HepG2 (cell line): ENCODE results near the gene OR2M7. TPM values are rescaled to one million over a fixed set of nuclear protein-coding genes. Genes with fewer than 3 reads are reported as not detected.

ENCODE experiments used
- ATAC-seq: fragments of 200-7000 bp; cut with Tn5 transposase; 3 replicates; pipeline ENCODE4 v1.9.1; 2020; ENCODE audit warnings: mild to moderate bottlenecking, moderate library complexity
- BruUV-seq: library from RNA; stranded (reverse); fragments of 400-500 nt; replicated peaks from 2 replicates; lab custom pipeline; 2021; lab: Mats Ljungman, UMichigan
- CTCF ChIA-PET: fragments of 300-600 bp; formaldehyde crosslinking; extraction: SDS; loops from one replicate; lab custom pipeline; 2021; ENCODE audit warnings: low total read pairs, inconsistent platforms, low intra/inter-chr PET ratio; lab: Yijun Ruan, JAX
- POLR2A ChIA-PET: fragments of 350-600 bp; sonication (Branson Sonifier 250); formaldehyde crosslinking; loops from one replicate; lab custom pipeline; 2020; ENCODE audit warnings: antibody characterized with exemption, inconsistent platforms; lab: Yijun Ruan, JAX
- DNase-seq: peaks from one replicate; pipeline ENCODE4 v3.0.0-alpha.2; 2015; ENCODE audit warnings: low spot score
- FAIRE-seq: peaks from 3 replicates; lab custom pipeline; 2011; peaks lifted over from hg19 to GRCh38; lab: Jason Lieb, UNC
- H2AFZ ChIP-seq: one replicate; pipeline ENCODE4 v1.6.1; 2011; ENCODE audit warnings: low read length, inconsistent platforms
- H3K27ac ChIP-seq: fragments of 300-600 bp; 3 replicates; pipeline ENCODE4 v1.8.0; 2011; ENCODE audit warnings: mixed run types, mild to moderate bottlenecking, mixed read lengths, low read length, inconsistent platforms; ENCODE audit not compliant: insufficient read depth; ENCODE audit errors: extremely low read length
- H3K27me3 ChIP-seq, 2 experiments: fragments of 200-600 bp in 1 of 2; 2 replicates in 1 of 2; 3 replicates in 1 of 2; pipeline versions ENCODE4 v1.6.0 to v1.8.0; 2011; ENCODE audit warnings: low read length in 2 of 2, mild to moderate bottlenecking in 2 of 2, moderate library complexity in 2 of 2, inconsistent platforms in 1 of 2; ENCODE audit not compliant: insufficient read depth in 2 of 2, control insufficient read depth in 1 of 2
- H3K36me3 ChIP-seq, 2 experiments: fragments of 200-600 bp in 1 of 2; replicated peaks in 1 of 2; 2 replicates in 1 of 2; 3 replicates in 1 of 2; pipeline versions ENCODE4 v1.5.1 to v1.8.0; 2011; ENCODE audit warnings: low read length in 2 of 2, inconsistent platforms in 1 of 2; ENCODE audit not compliant: insufficient read depth in 2 of 2, control insufficient read depth in 1 of 2
- H3K4me1 ChIP-seq: 2 replicates; pipeline ENCODE4 v1.5.1; 2012; ENCODE audit warnings: low read length, inconsistent platforms; ENCODE audit not compliant: insufficient read depth
- H3K4me2 ChIP-seq: 2 replicates; pipeline ENCODE4 v1.6.0; 2011; ENCODE audit warnings: low read depth, low read length, inconsistent platforms
- H3K4me3 ChIP-seq, 3 experiments: fragments of 200-600 bp in 1 of 3; sonication (generic), shearing (Covaris generic) in 1 of 3; replicated peaks in 1 of 3; 2 replicates each; pipeline ENCODE4 v1.5.1; 2011 to 2016; ENCODE audit warnings: low read length in 3 of 3, inconsistent platforms in 2 of 3, low read depth in 2 of 3, mild to moderate bottlenecking in 2 of 3, control low read depth in 1 of 3, mixed read lengths in 1 of 3; ENCODE audit not compliant: insufficient read depth in 1 of 3
- H3K79me2 ChIP-seq: one replicate; pipeline ENCODE4 v1.6.1; 2011; ENCODE audit warnings: low read length, inconsistent platforms; ENCODE audit not compliant: insufficient read depth
- H3K9ac ChIP-seq: 2 replicates; pipeline ENCODE4 v1.6.0; 2011; ENCODE audit warnings: mild to moderate bottlenecking, low read depth, low read length, inconsistent platforms; ENCODE audit not compliant: insufficient read depth
- H3K9me3 ChIP-seq: 2 replicates; pipeline ENCODE4 v1.5.1; 2012; ENCODE audit warnings: mild to moderate bottlenecking, low read length
- H4K20me1 ChIP-seq: 2 replicates; pipeline ENCODE4 v1.6.0; 2011; ENCODE audit warnings: inconsistent platforms, mild to moderate bottlenecking, low read length, moderate library complexity; ENCODE audit not compliant: insufficient read depth
- NFKBIZ ChIP-seq: IDR thresholded peaks from 2 replicates; pipeline ENCODE4 v1.6.1; 2018; ENCODE audit warnings: missing genetic modification reagents, missing compliant biosample characterization
- SALL2 ChIP-seq: sonication (generic); formaldehyde crosslinking; IDR thresholded peaks from 2 replicates; pipeline ENCODE4 v1.8.1; 2023; ENCODE audit warnings: mild to moderate bottlenecking, missing genetic modification reagents, inconsistent platforms
- ZNF282 ChIP-seq: fragments of 450-650 bp; IDR thresholded peaks from 2 replicates; pipeline ENCODE4 v1.6.1; 2018; ENCODE audit not compliant: partially characterized antibody
- ZNF530 ChIP-seq: sonication (generic); formaldehyde crosslinking; IDR thresholded peaks from 2 replicates; pipeline ENCODE4 v1.5.0; 2020; ENCODE audit warnings: low read depth, mild to moderate bottlenecking, missing genetic modification reagents
- WGBS: methylation state at CpG from one replicate; pipeline ENCODE4 v1.1.6; 2017; ENCODE audit warnings: low lambda C conversion rate; 5-methylcytosine and 5-hydroxymethylcytosine counted together
- in situ Hi-C: cut with HindIII; loops from 2 replicates; pipeline ENCODE4 v1.10.0; 2017; ENCODE audit warnings: low pct_unique_long_range_greater_than_20kb; ENCODE audit not compliant: extremely low pct_ligation_motif_present
- intact Hi-C: fragments of 100-400 bp; cut with micrococcal nuclease; formaldehyde crosslinking; loops from one replicate; pipeline ENCODE4 v1.10.0; 2022; ENCODE audit not compliant: unreplicated experiment
- polyA plus RNA-seq, 8 experiments: library from polyadenylated mRNA; depleted of rRNA in 3 of 8; stranded (reverse) in 7 of 8; unstranded in 1 of 8; fragments of >200 nt; fragmentation: Illumina TruSeq in 4 of 8; extraction: Trizol in 4 of 8; gene quantifications; 2 replicates each; pipeline versions ENCODE4 v1.2.1 to v1.2.3, GENCODE V29; 2011 to 2016; ENCODE audit warnings: low read depth in 4 of 8, missing spikeins in 1 of 8, mixed read lengths in 1 of 8; ENCODE audit not compliant: insufficient read depth in 1 of 8
- total RNA-seq, 5 experiments: library from RNA; depleted of rRNA; stranded (reverse); fragments of >200 nt; fragmentation: Illumina TruSeq; extraction: Trizol; gene quantifications; 2 replicates each; pipeline ENCODE4 v1.2.3, GENCODE V29; 2016; ENCODE audit warnings: low read depth in 1 of 5

OR2M7 gene
- total and polyA plus RNA-seq, 2 of the 13 experiments (the other 11 are each of a cell fraction or from before 2014, with no cell fraction given): not detected

DNA sequence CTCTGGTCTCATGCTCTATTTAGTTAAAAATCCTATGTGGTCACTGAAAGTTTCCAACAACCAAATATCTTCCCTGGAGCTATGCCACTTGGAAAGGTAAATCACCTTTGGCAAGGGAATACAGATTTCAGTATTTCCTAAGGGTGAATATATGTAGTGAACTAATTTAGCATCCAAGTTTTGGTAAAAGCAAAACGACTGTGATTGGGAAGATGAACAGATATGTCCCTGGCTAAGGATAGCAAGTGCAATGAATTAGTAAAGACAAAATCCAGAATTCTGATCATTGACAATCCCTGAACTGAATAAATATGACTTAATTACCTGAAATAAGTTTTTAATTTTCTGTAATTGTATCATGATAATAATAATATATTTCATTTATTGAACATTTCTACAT lies 46.5 kb downstream of the OR2M7 start, which contains the start of gene OR2T33:
TSS of gene OR2T33 (minus strand) at position 101 of the 400 bp plus-strand sequence. CDS start 4,162 bp downstream, outside the sequence.
- H3K9ac ChIP-seq: no peak within 1 kb of the TSS
- H3K79me2 ChIP-seq: no peaks in the 10 kb centered on the region
- no peak within 1 kb of the TSS for H3K27ac ChIP-seq
- no peak within 1 kb of the TSS for H3K4me2 ChIP-seq
- FAIRE-seq: no peak
- H3K9me3 ChIP-seq: peaks cover 75% of the 10 kb centered on the region
- no peaks in the 10 kb centered on the region for H3K36me3 ChIP-seq
- 0% methylated on average over 1 of the region's 1 CpG for WGBS
- ChIA-PET CTCF (no interaction called here), POLR2A (no interaction called here)
- H3K4me3 ChIP-seq: no peak within 1 kb of the TSS
- no peak for DNase-seq
- in situ Hi-C loops: no loop called here
- BruUV-seq: no TSS peak
- TF ChIP-seq ZNF282: no peak
- no peak for TF ChIP-seq SALL2 (CRISPR knock-in tag)
- no peak for TF ChIP-seq NFKBIZ (CRISPR knock-in tag)
- TF ChIP-seq ZNF530 (CRISPR knock-in tag): no peak
- no peaks in the 10 kb centered on the region for H4K20me1 ChIP-seq
- no peak for ATAC-seq
- intact Hi-C loops: no loop called here
- no peaks in the 10 kb centered on the region for H3K4me1 ChIP-seq
- H3K27me3 ChIP-seq: no peaks in the 10 kb centered on the region; a peak in 1 of 5 replicates
- no peak within 1 kb of the TSS for H2AFZ ChIP-seq

Other genes starting within 250 kb of the OR2M7 start
- gene OR2L13, start 229.4 kb downstream of the OR2M7 start, total RNA-seq (2016; rRNA removed; fragmentation: Illumina TruSeq; extraction: Trizol): not detected in 2 replicates
- gene OR2L13, start 229.4 kb downstream of the OR2M7 start, polyA plus RNA-seq (2011; rRNA removed): not detected in 2 replicates
- gene OR2M5, start 179.4 kb downstream of the OR2M7 start, total RNA-seq (2016; rRNA removed; fragmentation: Illumina TruSeq; extraction: Trizol): not detected in 2 replicates
- gene OR2M5, start 179.4 kb downstream of the OR2M7 start, polyA plus RNA-seq (2011; rRNA removed): not detected in 2 replicates
- gene OR2M2, start 149.7 kb downstream of the OR2M7 start, total RNA-seq (2016; rRNA removed; fragmentation: Illumina TruSeq; extraction: Trizol): not detected in 2 replicates
- gene OR2M2, start 149.7 kb downstream of the OR2M7 start, polyA plus RNA-seq (2011; rRNA removed): not detected in 2 replicates
- gene OR2M3, start 127.3 kb downstream of the OR2M7 start, total RNA-seq (2016; rRNA removed; fragmentation: Illumina TruSeq; extraction: Trizol): not detected in 2 replicates
- not detected in 2 replicates for gene OR2M3, start 127.3 kb downstream of the OR2M7 start, polyA plus RNA-seq (2011; rRNA removed)
- not detected in 2 replicates for gene OR2M4, start 93.2 kb downstream of the OR2M7 start, total RNA-seq (2016; rRNA removed; fragmentation: Illumina TruSeq; extraction: Trizol)
- not detected in 2 replicates for gene OR2M4, start 93.2 kb downstream of the OR2M7 start, polyA plus RNA-seq (2011; rRNA removed)
- gene OR2T33, start 46.6 kb downstream of the OR2M7 start, total RNA-seq (2016; rRNA removed; fragmentation: Illumina TruSeq; extraction: Trizol): not detected in 2 replicates
- gene OR2T33, start 46.6 kb downstream of the OR2M7 start, polyA plus RNA-seq (2011; rRNA removed): not detected in 2 replicates
- gene OR2T12, start 21.1 kb downstream of the OR2M7 start, total RNA-seq (2016; rRNA removed; fragmentation: Illumina TruSeq; extraction: Trizol): not detected in 2 replicates
- not detected in 2 replicates for gene OR2T12, start 21.1 kb downstream of the OR2M7 start, polyA plus RNA-seq (2011; rRNA removed)
- gene OR14C36, start 24.2 kb upstream of the OR2M7 start, total RNA-seq (2016; rRNA removed; fragmentation: Illumina TruSeq; extraction: Trizol): not detected in 2 replicates
- gene OR14C36, start 24.2 kb upstream of the OR2M7 start, polyA plus RNA-seq (2011; rRNA removed): not detected in 2 replicates
- not detected in 2 replicates for gene OR2T4, start 37.1 kb upstream of the OR2M7 start, total RNA-seq (2016; rRNA removed; fragmentation: Illumina TruSeq; extraction: Trizol)
- gene OR2T4, start 37.1 kb upstream of the OR2M7 start, polyA plus RNA-seq (2011; rRNA removed): not detected in 2 replicates
- not detected in 2 replicates for gene OR2T6, start 51.2 kb upstream of the OR2M7 start, total RNA-seq (2016; rRNA removed; fragmentation: Illumina TruSeq; extraction: Trizol)
- not detected in 2 replicates for gene OR2T6, start 51.2 kb upstream of the OR2M7 start, polyA plus RNA-seq (2011; rRNA removed)
- not detected in 2 replicates for gene OR2T1, start 78.5 kb upstream of the OR2M7 start, total RNA-seq (2016; rRNA removed; fragmentation: Illumina TruSeq; extraction: Trizol)
- gene OR2T1, start 78.5 kb upstream of the OR2M7 start, polyA plus RNA-seq (2011; rRNA removed): not detected in 2 replicates
- not detected in 2 replicates for gene OR2T2, start 121.1 kb upstream of the OR2M7 start, total RNA-seq (2016; rRNA removed; fragmentation: Illumina TruSeq; extraction: Trizol)
- not detected in 2 replicates for gene OR2T2, start 121.1 kb upstream of the OR2M7 start, polyA plus RNA-seq (2011; rRNA removed)
- not detected in 2 replicates for gene OR2T3, start 148.8 kb upstream of the OR2M7 start, total RNA-seq (2016; rRNA removed; fragmentation: Illumina TruSeq; extraction: Trizol)
- not detected in 2 replicates for gene OR2T3, start 148.8 kb upstream of the OR2M7 start, polyA plus RNA-seq (2011; rRNA removed)
- gene OR2T5, start 164.0 kb upstream of the OR2M7 start, total RNA-seq (2016; rRNA removed; fragmentation: Illumina TruSeq; extraction: Trizol): not detected in 2 replicates
- gene OR2T5, start 164.0 kb upstream of the OR2M7 start, polyA plus RNA-seq (2011; rRNA removed): not detected in 2 replicates
- gene OR2G6, start 183.5 kb upstream of the OR2M7 start, total RNA-seq (2016; rRNA removed; fragmentation: Illumina TruSeq; extraction: Trizol): not detected in 2 replicates
- not detected in 2 replicates for gene OR2G6, start 183.5 kb upstream of the OR2M7 start, polyA plus RNA-seq (2011; rRNA removed)
- not detected in 2 replicates for gene OR2T29, start 238.2 kb upstream of the OR2M7 start, total RNA-seq (2016; rRNA removed; fragmentation: Illumina TruSeq; extraction: Trizol)
- gene OR2T29, start 238.2 kb upstream of the OR2M7 start, polyA plus RNA-seq (2011; rRNA removed): not detected in 2 replicates